ENCODE measurements around the gene WIZ.

DNA sequence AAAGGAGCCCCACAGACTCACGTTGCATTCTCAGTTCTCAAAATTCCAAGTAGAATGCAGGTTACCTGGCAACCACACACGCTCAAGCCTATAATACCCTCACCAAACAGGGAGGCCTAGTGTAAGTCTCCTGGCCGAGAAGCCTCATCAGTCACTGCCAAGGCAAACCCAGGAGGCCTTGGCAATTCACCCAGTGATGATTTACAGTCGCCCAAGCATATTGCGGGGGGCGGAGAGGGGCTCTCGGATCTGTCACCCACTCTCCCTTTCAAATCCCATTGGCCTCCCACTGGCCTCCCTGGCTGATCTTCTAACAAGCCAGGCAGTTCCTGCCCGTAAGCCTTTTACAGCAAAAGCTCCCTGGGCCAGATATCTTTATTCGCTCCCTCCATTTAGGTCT is 32.1 kb downstream of the WIZ start:
- no peak for TF ChIP-seq CTCF (conservative IDR thresholded peaks at IDR 0.05; ENCODE audit: low read depth, low read length)
- no peak for TF ChIP-seq EZH2 (IDR thresholded peaks at IDR 0.05; ENCODE audit: borderline replicate concordance, low read depth, low read length, poor library complexity, severe bottlenecking)
